ENCODE data around the gene KCTD1.
A peak's percentile ranks its signal among the peaks of the same experiment; 100 is the strongest.

The KCTD1 gene

GRCh38 chr18:26519114-26519513 is 29.2 kb downstream of the KCTD1 start:
- DNase-seq, result no peak

- no peak for DNase-seq
These were observed 31.4 kb downstream of the KCTD1 start for GRCh38 chr18:26516964-26517363.

- no peak for DNase-seq
These were observed 32.5 kb downstream of the KCTD1 start for GRCh38 chr18:26515643-26516487.

GRCh38 chr18:26511339-26512071 is 36.8 kb downstream of the KCTD1 start:
- DNase-seq, result no peak

GRCh38 chr18:26510337-26510736 is 38.0 kb downstream of the KCTD1 start:
- no peak for DNase-seq

GRCh38 chr18:26506012-26506411 is 42.3 kb downstream of the KCTD1 start:
- DNase-seq, result no peak

GRCh38 chr18:26504831-26505230 is 43.5 kb downstream of the KCTD1 start:
- DNase-seq, result no peak

GRCh38 chr18:26503382-26503781 is 45.0 kb downstream of the KCTD1 start:
- DNase-seq, result no peak

- DNase-seq, result no peak
These were observed 45.5 kb downstream of the KCTD1 start for GRCh38 chr18:26502823-26503222.

- no peak for DNase-seq
These were observed 50.5 kb downstream of the KCTD1 start for GRCh38 chr18:26497866-26498265.

GRCh38 chr18:26496528-26496927 is 51.8 kb downstream of the KCTD1 start:
- no peak for DNase-seq

- no peak for DNase-seq
These were observed 53.1 kb downstream of the KCTD1 start for GRCh38 chr18:26495287-26495686.

GRCh38 chr18:26493021-26493420 is 55.3 kb downstream of the KCTD1 start:
- no peak for DNase-seq

- DNase-seq, result no peak
These were observed 57.0 kb downstream of the KCTD1 start for GRCh38 chr18:26491194-26491816.

- no peak for DNase-seq
These were observed 58.5 kb downstream of the KCTD1 start for GRCh38 chr18:26489881-26490280.

- DNase-seq, result no peak
These were observed 59.2 kb downstream of the KCTD1 start for GRCh38 chr18:26489191-26489590.

GRCh38 chr18:26488417-26489009 is 59.8 kb downstream of the KCTD1 start:
- no peak for DNase-seq

- no peak for DNase-seq
These were observed 60.9 kb downstream of the KCTD1 start for GRCh38 chr18:26487437-26487836.

- peak in 1 of 2 experiments; percentile 3 for DNase-seq
These were observed 64.7 kb downstream of the KCTD1 start for GRCh38 chr18:26483633-26484032.

- DNase-seq, result no peak
These were observed 65.8 kb downstream of the KCTD1 start for GRCh38 chr18:26482569-26482968.

GRCh38 chr18:26480897-26481795 is 67.2 kb downstream of the KCTD1 start:
- no peak for DNase-seq

- no peak for DNase-seq
These were observed 68.7 kb downstream of the KCTD1 start for GRCh38 chr18:26479681-26480079.
